Transverse colon (tissue), 4 donors: Measurements from ENCODE around the gene ELAVL2.

Experiments used
- CTCF ChIP-seq, 5 experiments: fragments of 200-600 bp in 3 of 5; fragments of 450-650 bp in 2 of 5; sonication (generic) in 3 of 5; IDR thresholded peaks; 1 replicate in 2 of 5; 2 replicates in 3 of 5; pipeline ENCODE4 v1.5.1; 2016 to 2017; ENCODE audit warnings: antibody characterized with exemption in 5 of 5, inconsistent platforms in 3 of 5, mild to moderate bottlenecking in 2 of 5, moderate library complexity in 1 of 5
- EP300 ChIP-seq: sonication (generic); formaldehyde crosslinking; IDR thresholded peaks from one replicate; pipeline ENCODE4 v1.6.1; 2017; ENCODE audit warnings: antibody characterized with exemption, low read depth
- POLR2A ChIP-seq: fragments of 450-650 bp; IDR thresholded peaks from one replicate; pipeline ENCODE4 v1.6.1; 2016; ENCODE audit warnings: antibody characterized with exemption, mild to moderate bottlenecking, moderate library complexity
- POLR2AphosphoS5 ChIP-seq, 3 donors: sonication (generic); formaldehyde crosslinking; IDR thresholded peaks; one replicate each; pipeline ENCODE4 v1.6.1; 2016; ENCODE audit warnings: antibody characterized with exemption in 3 of 3

- no peak for TF ChIP-seq CTCF (IDR thresholded peaks at IDR 0.05)
- no peak for TF ChIP-seq EP300
- no peak for TF ChIP-seq POLR2A
- no peak for TF ChIP-seq POLR2AphosphoS5 (IDR thresholded peaks at IDR 0.05)
Observed at GRCh38 chr9:23669776-23670175, 156.3 kb downstream of the ELAVL2 start.
